A549 (cell line): Measurements from ENCODE around the gene TFF1.

Experiments
- E2F6 ChIP-seq: IDR thresholded peaks from 2 replicates; pipeline ENCODE4 v1.6.1; 2012; ENCODE audit warnings: low read depth, borderline replicate concordance
- ELK1 ChIP-seq: fragments of 150-350 bp; IDR thresholded peaks from 2 replicates; pipeline ENCODE4 v1.6.1; 2014; ENCODE audit warnings: low read depth, mild to moderate bottlenecking, low read length
- FOXS1 ChIP-seq: fragments of 250-450 bp; sonication (Bioruptor Pico); IDR thresholded peaks from 2 replicates; pipeline ENCODE4 v1.5.0; 2020; ENCODE audit warnings: mild to moderate bottlenecking, moderate library complexity
- HOXA7 ChIP-seq: fragments of 250-450 bp; sonication (Bioruptor Pico); IDR thresholded peaks from 2 replicates; pipeline ENCODE4 v1.5.0; 2020; ENCODE audit warnings: mild to moderate bottlenecking, moderate library complexity
- KDM1A ChIP-seq: fragments of 200-600 bp; sonication (generic); IDR thresholded peaks from 2 replicates; pipeline ENCODE4 v1.6.1; 2016; ENCODE audit warnings: low read depth, mild to moderate bottlenecking
- PHF8 ChIP-seq: fragments of 200-600 bp; sonication (generic); IDR thresholded peaks from 2 replicates; pipeline ENCODE4 v1.6.1; 2016; ENCODE audit warnings: low read depth, mild to moderate bottlenecking, antibody characterized with exemption, moderate library complexity, borderline replicate concordance
- RFX5 ChIP-seq: fragments of 450-650 bp; IDR thresholded peaks from 2 replicates; pipeline ENCODE4 v1.7.1; 2014; ENCODE audit warnings: antibody characterized with exemption, mild to moderate bottlenecking, moderate library complexity
- TP53 ChIP-seq: fragments of 250-450 bp; sonication (Bioruptor Pico); IDR thresholded peaks from 2 replicates; pipeline ENCODE4 v1.5.0; 2021; ENCODE audit warnings: mild to moderate bottlenecking, moderate library complexity

- TF ChIP-seq TP53 (CRISPR knock-in tag) (no peak), RFX5 (no peak), FOXS1 (CRISPR knock-in tag) (no peak), HOXA7 (CRISPR knock-in tag) (no peak), E2F6 (no peak), PHF8 (no peak), ELK1 (no peak), KDM1A (no peak)
Observed at GRCh38 chr21:42384156-42384945, 18.0 kb upstream of the TFF1 start.
